HG03025 (cell line): ENCODE results near the gene NIM1K.
"Not testable (repeated sequence)": the region's sequence is repeated elsewhere in the genome, so short reads cannot be mapped to it uniquely, and the experiment has no call there.

Experiments used
- ATAC-seq: cut with Tn5 transposase; IDR thresholded peaks from one replicate; pipeline ENCODE4 v1.9.1; 2021; ENCODE audit warnings: mild to moderate bottlenecking, moderate library complexity; ENCODE audit not compliant: unreplicated experiment, low FRiP score

NIM1K gene

GRCh38 chr5:43191740-43192557 is at the start of gene NIM1K:
Gene NIM1K, plus strand, starts transcription at chr5:43192225. Its CDS starts 53,551 bp downstream, at chr5:43245776.
- ATAC-seq = peak; percentile 82

- ATAC-seq = no peak
Measured at GRCh38 chr5:43145071-43145470, 47.0 kb upstream of the NIM1K start.

GRCh38 chr5:43146958-43147357 is 45.1 kb upstream of the NIM1K start:
- ATAC-seq = no peak

GRCh38 chr5:43148417-43148816 is 43.6 kb upstream of the NIM1K start:
- no peak for ATAC-seq

GRCh38 chr5:43149231-43149630 is 42.8 kb upstream of the NIM1K start:
- no peak for ATAC-seq

GRCh38 chr5:43150075-43150474 is 42.0 kb upstream of the NIM1K start:
- no peak for ATAC-seq

GRCh38 chr5:43150748-43151147 is 41.3 kb upstream of the NIM1K start:
- no peak for ATAC-seq

GRCh38 chr5:43152946-43153345 is 39.1 kb upstream of the NIM1K start:
- ATAC-seq = no peak

GRCh38 chr5:43154469-43154868 is 37.6 kb upstream of the NIM1K start:
- ATAC-seq = no peak

- no peak for ATAC-seq
Measured at GRCh38 chr5:43155394-43156096, 36.5 kb upstream of the NIM1K start.

- no peak for ATAC-seq
Measured at GRCh38 chr5:43156388-43156787, 35.6 kb upstream of the NIM1K start.

- ATAC-seq = no peak
Measured at GRCh38 chr5:43157068-43157467, 35.0 kb upstream of the NIM1K start.

GRCh38 chr5:43161244-43161643 is 30.8 kb upstream of the NIM1K start:
- no peak for ATAC-seq

GRCh38 chr5:43164801-43165200 is 27.2 kb upstream of the NIM1K start:
- not testable (repeated sequence) for ATAC-seq

- no peak for ATAC-seq
Measured at GRCh38 chr5:43165323-43165722, 26.7 kb upstream of the NIM1K start.

GRCh38 chr5:43168175-43168574 is 23.9 kb upstream of the NIM1K start:
- ATAC-seq = no peak

GRCh38 chr5:43171451-43171850 is 20.6 kb upstream of the NIM1K start:
- no peak for ATAC-seq

GRCh38 chr5:43171926-43172325 is 20.1 kb upstream of the NIM1K start:
- no peak for ATAC-seq

- no peak for ATAC-seq
Measured at GRCh38 chr5:43172779-43173178, 19.2 kb upstream of the NIM1K start.

GRCh38 chr5:43174586-43174985 is 17.4 kb upstream of the NIM1K start:
- no peak for ATAC-seq

- no peak for ATAC-seq
Measured at GRCh38 chr5:43179836-43180235, 12.2 kb upstream of the NIM1K start.

GRCh38 chr5:43182421-43182820 is 9.6 kb upstream of the NIM1K start:
- ATAC-seq = no peak
